GM21381 (cell line): ENCODE measurements around the gene USP38.
"Not testable (repeated sequence)": the region's sequence is repeated elsewhere in the genome, so short reads cannot be mapped to it uniquely, and the experiment has no call there.

Experiments used
- ATAC-seq: cut with Tn5 transposase; IDR thresholded peaks from one replicate; pipeline ENCODE4 v1.9.1; 2021; ENCODE audit warnings: mild to moderate bottlenecking, moderate library complexity; ENCODE audit not compliant: unreplicated experiment

USP38 gene, protein sequence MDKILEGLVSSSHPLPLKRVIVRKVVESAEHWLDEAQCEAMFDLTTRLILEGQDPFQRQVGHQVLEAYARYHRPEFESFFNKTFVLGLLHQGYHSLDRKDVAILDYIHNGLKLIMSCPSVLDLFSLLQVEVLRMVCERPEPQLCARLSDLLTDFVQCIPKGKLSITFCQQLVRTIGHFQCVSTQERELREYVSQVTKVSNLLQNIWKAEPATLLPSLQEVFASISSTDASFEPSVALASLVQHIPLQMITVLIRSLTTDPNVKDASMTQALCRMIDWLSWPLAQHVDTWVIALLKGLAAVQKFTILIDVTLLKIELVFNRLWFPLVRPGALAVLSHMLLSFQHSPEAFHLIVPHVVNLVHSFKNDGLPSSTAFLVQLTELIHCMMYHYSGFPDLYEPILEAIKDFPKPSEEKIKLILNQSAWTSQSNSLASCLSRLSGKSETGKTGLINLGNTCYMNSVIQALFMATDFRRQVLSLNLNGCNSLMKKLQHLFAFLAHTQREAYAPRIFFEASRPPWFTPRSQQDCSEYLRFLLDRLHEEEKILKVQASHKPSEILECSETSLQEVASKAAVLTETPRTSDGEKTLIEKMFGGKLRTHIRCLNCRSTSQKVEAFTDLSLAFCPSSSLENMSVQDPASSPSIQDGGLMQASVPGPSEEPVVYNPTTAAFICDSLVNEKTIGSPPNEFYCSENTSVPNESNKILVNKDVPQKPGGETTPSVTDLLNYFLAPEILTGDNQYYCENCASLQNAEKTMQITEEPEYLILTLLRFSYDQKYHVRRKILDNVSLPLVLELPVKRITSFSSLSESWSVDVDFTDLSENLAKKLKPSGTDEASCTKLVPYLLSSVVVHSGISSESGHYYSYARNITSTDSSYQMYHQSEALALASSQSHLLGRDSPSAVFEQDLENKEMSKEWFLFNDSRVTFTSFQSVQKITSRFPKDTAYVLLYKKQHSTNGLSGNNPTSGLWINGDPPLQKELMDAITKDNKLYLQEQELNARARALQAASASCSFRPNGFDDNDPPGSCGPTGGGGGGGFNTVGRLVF

DNA sequence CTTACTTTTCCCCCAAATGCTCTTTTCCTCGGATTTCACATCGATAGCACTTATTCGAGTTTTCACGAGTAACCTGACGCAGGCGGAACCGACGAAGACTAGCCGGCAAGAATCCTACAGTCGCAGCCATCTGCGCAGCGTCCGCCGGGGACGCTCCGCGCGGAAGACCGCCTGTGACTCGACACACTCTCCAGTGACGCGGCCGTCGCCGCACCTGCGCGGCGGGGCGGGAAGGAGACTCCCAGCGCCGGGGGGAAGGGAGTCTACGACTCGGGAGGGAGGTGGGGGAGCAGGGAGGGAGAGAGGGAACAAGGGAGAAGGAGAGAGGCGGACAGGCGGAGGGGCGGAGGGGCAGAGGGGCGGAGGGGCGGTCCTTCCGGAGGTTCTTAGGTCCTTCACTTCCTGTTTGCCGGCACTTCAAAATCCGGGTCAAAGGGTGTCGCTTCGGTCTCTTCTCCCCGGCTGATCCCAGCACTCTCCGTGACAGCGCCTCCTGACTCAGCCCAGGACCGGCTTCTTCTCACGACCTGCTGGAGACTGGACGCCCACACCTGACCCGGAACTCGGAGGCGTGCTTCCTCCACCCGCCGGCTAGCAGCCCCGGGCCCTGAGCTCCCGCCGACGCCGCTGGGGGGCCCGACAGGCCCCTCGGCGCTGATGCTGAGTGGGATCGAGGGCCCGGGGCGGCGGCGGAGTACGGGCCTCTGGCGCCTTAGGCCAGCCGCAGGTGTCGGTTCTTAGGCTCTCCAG, at the start of gene USP38:
TSS of gene USP38 (plus strand) at position 415 of the 750 bp plus-strand sequence. CDS start 534 bp downstream, outside the sequence.
- ATAC-seq, result peak; percentile 67

DNA sequence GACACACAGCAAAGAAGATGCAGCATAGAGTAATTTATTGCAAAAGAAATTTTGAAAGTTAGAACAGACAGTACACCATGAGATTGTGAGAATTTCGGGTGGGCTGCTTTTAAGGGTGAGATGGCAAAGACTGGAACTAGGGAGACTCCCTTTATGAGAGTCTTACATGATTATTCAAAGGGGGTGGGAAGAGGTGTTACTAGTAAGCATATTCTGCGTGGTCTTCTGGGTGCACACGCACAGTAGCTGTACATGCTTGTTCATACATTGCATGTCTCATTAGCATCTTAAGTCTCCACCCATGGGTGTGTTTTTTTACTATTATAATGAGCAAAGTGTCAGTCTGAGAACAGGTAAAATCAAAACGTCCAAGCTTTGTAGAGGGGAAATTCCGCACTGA, 49.4 kb upstream of the USP38 start:
- ATAC-seq, result no peak

DNA sequence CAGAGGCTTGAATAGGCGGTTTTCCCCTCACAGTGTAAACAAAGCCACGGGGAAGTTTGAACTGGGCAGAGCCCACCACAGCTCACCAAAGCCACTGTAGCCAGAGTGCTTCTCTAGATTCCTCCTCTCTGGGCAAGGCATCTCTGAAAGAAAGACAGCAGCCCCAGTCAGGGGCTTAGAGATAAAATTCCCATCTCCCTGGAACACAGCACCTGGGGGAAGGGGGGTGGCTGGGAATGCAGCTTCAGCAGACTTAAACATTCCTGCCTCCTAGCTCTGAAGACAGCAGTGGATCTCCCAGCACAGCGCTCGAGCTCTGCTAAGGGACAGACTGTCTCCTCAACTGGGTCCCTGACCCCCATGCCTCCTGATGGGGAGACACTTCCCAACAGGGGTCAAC, 44.0 kb upstream of the USP38 start:
- ATAC-seq, result no peak

GRCh38 chr4:143148521-143148920, 36.2 kb upstream of the USP38 start:
- ATAC-seq, result no peak

GRCh38 chr4:143156853-143157252, 27.9 kb upstream of the USP38 start:
- ATAC-seq, result no peak

DNA sequence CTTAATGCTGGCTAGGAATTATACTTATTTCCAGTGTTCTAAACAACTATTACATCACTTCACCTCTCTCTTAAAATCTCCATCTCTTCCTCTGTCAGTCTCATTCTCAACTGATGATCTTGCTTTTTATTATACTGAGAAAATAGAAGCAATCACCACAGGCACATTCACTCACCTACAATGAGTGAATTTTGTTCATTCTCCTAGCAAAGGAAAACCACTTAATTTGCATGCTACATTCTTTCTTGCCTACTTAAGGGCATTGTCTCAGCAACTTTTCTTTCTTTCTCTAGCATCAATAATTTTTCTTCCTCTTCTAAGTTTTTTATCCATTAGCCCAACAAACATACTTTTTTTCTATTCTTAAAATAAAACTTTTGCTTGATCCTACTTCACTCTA, 21.1 kb upstream of the USP38 start:
- ATAC-seq, result no peak

- ATAC-seq, result not testable (repeated sequence)
These were observed 18.0 kb upstream of the USP38 start for GRCh38 chr4:143166722-143167121.

DNA sequence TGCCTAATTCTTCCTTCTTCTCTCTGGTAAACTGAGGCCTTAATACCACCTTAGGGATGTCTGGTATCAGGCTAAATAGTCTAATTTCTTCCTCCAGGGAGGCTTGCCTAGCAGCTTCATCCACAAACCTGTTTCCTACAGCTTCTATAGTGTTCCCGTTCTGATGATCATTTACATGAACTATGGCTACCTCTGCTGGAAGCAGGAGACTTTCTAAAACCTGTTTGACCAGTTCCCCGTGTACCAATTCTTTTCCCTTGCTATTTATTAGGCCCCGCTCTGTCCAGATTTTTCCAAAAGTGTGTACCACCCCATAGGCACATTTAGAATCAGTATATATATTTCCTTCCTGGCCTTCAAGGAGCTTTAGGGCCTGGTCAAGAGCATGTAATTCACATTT, 5.8 kb upstream of the USP38 start:
- no peak for ATAC-seq

- no peak for ATAC-seq
These were observed 1.1 kb upstream of the USP38 start for GRCh38 chr4:143183513-143184216.

DNA sequence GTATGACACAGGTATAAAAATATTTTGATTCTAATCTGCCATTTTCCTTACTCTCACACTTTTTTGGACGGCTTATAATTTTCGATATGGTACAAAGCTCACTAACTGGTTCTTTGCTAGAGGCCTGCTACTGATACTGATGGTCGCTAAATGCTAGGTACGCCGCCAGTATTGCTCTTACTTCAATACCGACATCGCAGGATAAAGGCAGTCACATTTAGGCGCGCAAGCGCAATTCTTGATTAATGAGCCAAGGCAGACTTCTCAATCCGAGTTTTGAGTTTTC, 557 bp upstream of the USP38 start:
- ATAC-seq, result peak; percentile 26

DNA sequence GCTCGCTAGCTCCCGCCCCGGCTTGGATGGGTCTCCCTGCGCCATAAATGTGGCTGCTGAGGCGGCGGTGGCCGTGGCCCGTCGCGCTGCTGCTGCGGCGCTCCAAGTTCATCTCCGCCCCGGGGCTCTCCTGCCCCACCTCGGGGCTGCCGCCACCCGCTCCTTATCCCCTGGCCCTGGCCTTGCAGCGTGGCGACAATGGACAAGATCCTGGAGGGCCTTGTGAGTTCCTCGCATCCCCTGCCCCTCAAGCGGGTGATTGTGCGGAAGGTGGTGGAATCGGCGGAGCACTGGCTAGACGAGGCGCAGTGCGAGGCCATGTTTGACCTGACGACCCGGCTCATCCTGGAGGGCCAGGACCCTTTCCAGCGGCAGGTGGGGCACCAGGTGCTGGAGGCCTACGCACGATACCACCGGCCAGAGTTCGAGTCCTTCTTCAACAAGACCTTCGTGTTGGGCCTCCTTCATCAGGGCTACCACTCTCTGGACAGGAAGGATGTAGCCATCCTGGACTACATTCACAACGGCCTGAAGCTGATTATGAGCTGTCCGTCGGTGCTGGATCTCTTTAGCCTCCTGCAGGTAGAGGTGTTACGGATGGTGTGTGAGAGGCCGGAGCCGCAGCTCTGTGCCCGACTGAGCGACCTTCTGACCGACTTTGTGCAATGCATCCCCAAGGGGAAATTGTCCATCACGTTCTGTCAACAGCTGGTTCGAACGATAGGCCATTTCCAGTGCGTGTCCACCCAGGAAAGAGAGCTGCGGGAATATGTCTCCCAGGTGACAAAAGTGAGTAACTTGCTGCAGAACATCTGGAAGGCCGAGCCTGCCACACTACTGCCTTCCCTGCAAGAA, 763 bp downstream of the USP38 start:
- ATAC-seq, result peak; percentile 23

DNA sequence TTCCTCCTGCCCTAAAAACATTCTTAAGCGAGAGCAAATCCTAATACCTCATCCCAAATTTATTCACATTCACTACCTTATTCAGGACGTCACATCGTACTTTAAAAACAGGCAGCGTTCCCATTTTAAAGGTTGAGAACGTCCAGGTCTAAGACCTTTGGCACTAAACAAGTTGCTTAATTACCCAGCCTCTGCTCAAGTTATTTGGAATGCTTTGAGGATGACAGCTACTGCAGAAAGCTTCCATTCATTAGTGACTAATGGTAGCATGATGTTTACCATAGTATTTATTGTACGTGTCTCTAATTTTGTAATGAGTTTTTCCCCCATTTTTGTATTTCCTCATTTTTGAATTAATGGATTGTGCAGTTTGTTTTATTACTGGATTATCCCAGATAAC, 1.5 kb downstream of the USP38 start:
- no peak for ATAC-seq

- ATAC-seq, result no peak
These were observed 1.9 kb downstream of the USP38 start for GRCh38 chr4:143186649-143187048.

DNA sequence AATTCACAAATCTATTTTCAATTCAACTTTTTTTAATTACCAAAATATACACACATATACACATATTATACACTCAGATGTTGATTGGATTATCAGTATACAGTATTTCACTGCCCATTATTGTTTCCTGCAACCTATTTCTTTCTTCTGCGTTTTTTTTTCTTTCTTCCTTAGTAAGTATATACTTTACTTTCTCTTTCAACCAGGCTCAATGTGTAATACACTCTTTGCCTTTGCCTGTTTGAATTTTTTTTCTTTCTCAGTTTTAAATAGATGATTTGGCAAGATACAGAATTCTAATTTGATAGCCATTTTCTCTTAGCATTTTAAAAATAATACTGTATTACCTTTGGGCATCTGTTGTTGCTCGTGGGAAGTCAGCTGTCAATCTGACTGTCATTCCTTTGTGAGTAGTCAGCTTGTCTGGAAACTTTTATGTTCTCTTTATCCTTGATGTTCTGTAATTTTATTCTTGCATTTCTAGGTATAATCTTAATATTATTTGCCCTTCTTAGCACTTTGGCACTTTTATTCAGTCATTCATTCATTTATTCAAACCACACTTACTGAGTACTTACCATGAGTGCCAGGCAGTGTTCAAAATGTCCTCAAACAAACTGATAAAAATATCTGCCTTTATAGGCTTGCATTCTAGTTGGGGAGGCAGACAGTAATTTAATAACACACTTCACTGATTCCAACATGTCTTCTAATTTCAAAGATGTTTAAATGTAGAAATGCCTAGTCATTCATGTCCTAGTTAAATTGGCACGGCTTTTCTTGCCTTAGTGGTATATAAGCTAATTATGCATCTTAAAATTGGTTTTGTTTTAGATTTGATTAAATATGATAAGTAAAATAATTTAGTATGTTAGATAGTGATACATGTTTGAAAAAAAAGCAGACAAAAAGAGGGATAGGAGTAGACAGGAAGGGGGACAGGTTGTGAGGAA, 3.7 kb downstream of the USP38 start:
- ATAC-seq, result no peak

DNA sequence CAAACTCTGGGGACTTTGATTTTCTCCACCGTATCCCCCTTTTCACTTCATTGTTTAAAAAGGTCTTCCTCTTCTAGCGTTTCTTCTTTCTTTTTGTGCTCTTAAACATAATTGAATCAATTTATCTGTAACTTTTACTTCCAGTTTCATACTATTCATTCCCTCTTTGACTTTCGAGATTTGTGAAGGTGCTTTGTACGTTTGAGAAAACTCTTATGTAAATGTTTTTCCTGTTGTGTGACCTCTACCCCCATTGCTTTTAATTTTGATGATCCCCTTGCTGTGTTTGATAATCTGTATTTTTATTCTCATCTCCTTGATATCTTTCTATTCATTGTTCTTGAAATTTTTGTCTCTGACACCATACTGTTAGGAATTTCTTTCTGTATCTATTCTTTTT, 4.8 kb downstream of the USP38 start:
- ATAC-seq, result peak; percentile 28

- no peak for ATAC-seq
These were observed 10.9 kb downstream of the USP38 start for GRCh38 chr4:143195581-143195980.

- ATAC-seq, result no peak
These were observed 11.6 kb downstream of the USP38 start for GRCh38 chr4:143196323-143196722.

GRCh38 chr4:143199503-143199902, 14.8 kb downstream of the USP38 start:
- no peak for ATAC-seq
